HUES6 (cell line): ENCODE data around the gene ARHGDIB.

Experiments used
- H3K27ac ChIP-seq: 2 replicates; pipeline ENCODE4 v1.7.0; 2013; ENCODE audit warnings: low read depth, mild to moderate bottlenecking, low read length, inconsistent platforms
- H3K27me3 ChIP-seq: 2 replicates; pipeline ENCODE4 v1.6.1; 2013; ENCODE audit warnings: low read length; ENCODE audit not compliant: control insufficient read depth, insufficient read depth
- H3K36me3 ChIP-seq: 2 replicates; pipeline ENCODE4 v1.6.1; 2013; ENCODE audit warnings: low read length; ENCODE audit not compliant: control insufficient read depth, insufficient read depth
- H3K4me1 ChIP-seq: 2 replicates; pipeline ENCODE4 v1.6.1; 2013; ENCODE audit warnings: low read length; ENCODE audit not compliant: control insufficient read depth, insufficient read depth
- H3K4me3 ChIP-seq: 2 replicates; pipeline ENCODE4 v1.5.1; 2013; ENCODE audit warnings: low read depth, low read length
- H3K9ac ChIP-seq: one replicate; pipeline ENCODE4 v1.6.1; 2013; ENCODE audit warnings: mild to moderate bottlenecking, low read length
- H3K9me3 ChIP-seq: 2 replicates; pipeline ENCODE4 v1.6.1; 2013; ENCODE audit warnings: low read depth, low read length; ENCODE audit not compliant: control insufficient read depth, insufficient read depth

Gene ARHGDIB

GRCh38 chr12:14928931-14929330 is 32.5 kb downstream of the ARHGDIB start:
- Histone ChIP-seq H3K27ac (no peak overlapping the region), H3K9ac (no peak overlapping the region), H3K9me3 (no peaks in the 10 kb centered on the region), H3K4me1 (peaks cover 10% of the 10 kb centered on the region), H3K36me3 (no peaks in the 10 kb centered on the region), H3K4me3 (no peak overlapping the region), H3K27me3 (no peaks in the 10 kb centered on the region)

GRCh38 chr12:14927267-14927666 is 34.1 kb downstream of the ARHGDIB start:
- Histone ChIP-seq H3K36me3 (no peaks in the 10 kb centered on the region), H3K9ac (no peak overlapping the region), H3K27ac (no peak overlapping the region), H3K9me3 (no peaks in the 10 kb centered on the region), H3K27me3 (no peaks in the 10 kb centered on the region), H3K4me3 (no peak overlapping the region), H3K4me1 (peaks cover 10% of the 10 kb centered on the region)

GRCh38 chr12:14924541-14924940 is 36.9 kb downstream of the ARHGDIB start:
- peaks cover 10% of the 10 kb centered on the region for H3K4me1 ChIP-seq
- H3K27me3 ChIP-seq = no peaks in the 10 kb centered on the region
- H3K9me3 ChIP-seq = no peaks in the 10 kb centered on the region
- H3K9ac ChIP-seq = no peak overlapping the region
- H3K27ac ChIP-seq = no peak overlapping the region
- H3K4me3 ChIP-seq = no peak overlapping the region
- no peaks in the 10 kb centered on the region for H3K36me3 ChIP-seq

- Histone ChIP-seq H3K27ac (no peak overlapping the region), H3K4me1 (peaks cover 4% of the 10 kb centered on the region), H3K4me3 (no peak overlapping the region), H3K36me3 (no peaks in the 10 kb centered on the region), H3K9me3 (no peaks in the 10 kb centered on the region), H3K27me3 (no peaks in the 10 kb centered on the region), H3K9ac (no peak overlapping the region)
Observed at GRCh38 chr12:14923944-14924343, 37.5 kb downstream of the ARHGDIB start.

- Histone ChIP-seq H3K4me1 (no peaks in the 10 kb centered on the region), H3K27ac (no peak overlapping the region), H3K36me3 (no peaks in the 10 kb centered on the region), H3K9ac (no peak overlapping the region), H3K27me3 (no peaks in the 10 kb centered on the region), H3K9me3 (no peaks in the 10 kb centered on the region), H3K4me3 (no peak overlapping the region)
Observed at GRCh38 chr12:14921218-14921617, 40.2 kb downstream of the ARHGDIB start.

- H3K27me3 ChIP-seq = no peaks in the 10 kb centered on the region
- H3K27ac ChIP-seq = no peak overlapping the region
- no peaks in the 10 kb centered on the region for H3K9me3 ChIP-seq
- H3K9ac ChIP-seq = no peak overlapping the region
- H3K36me3 ChIP-seq = no peaks in the 10 kb centered on the region
- no peaks in the 10 kb centered on the region for H3K4me1 ChIP-seq
- no peak overlapping the region for H3K4me3 ChIP-seq
Observed at GRCh38 chr12:14920475-14921126, 40.8 kb downstream of the ARHGDIB start.

GRCh38 chr12:14919455-14919854 is 41.9 kb downstream of the ARHGDIB start:
- no peaks in the 10 kb centered on the region for H3K27me3 ChIP-seq
- no peak overlapping the region for H3K27ac ChIP-seq
- H3K9me3 ChIP-seq = no peaks in the 10 kb centered on the region
- H3K36me3 ChIP-seq = no peaks in the 10 kb centered on the region
- H3K9ac ChIP-seq = no peak overlapping the region
- H3K4me3 ChIP-seq = no peak overlapping the region
- H3K4me1 ChIP-seq = no peaks in the 10 kb centered on the region

- H3K36me3 ChIP-seq = no peaks in the 10 kb centered on the region
- no peak overlapping the region for H3K9ac ChIP-seq
- H3K4me3 ChIP-seq = no peak overlapping the region
- H3K27ac ChIP-seq = no peak overlapping the region
- H3K4me1 ChIP-seq = no peaks in the 10 kb centered on the region; the same call in 1 of the 2 replicates
- H3K27me3 ChIP-seq = no peaks in the 10 kb centered on the region
- no peaks in the 10 kb centered on the region for H3K9me3 ChIP-seq
Observed at GRCh38 chr12:14915736-14916135, 45.7 kb downstream of the ARHGDIB start.

GRCh38 chr12:14913381-14913781 is 48.0 kb downstream of the ARHGDIB start:
- Histone ChIP-seq H3K4me1 (no peaks in the 10 kb centered on the region; the same call in 1 of the 2 replicates), H3K27ac (no peak overlapping the region), H3K4me3 (no peak overlapping the region), H3K9me3 (no peaks in the 10 kb centered on the region), H3K9ac (no peak overlapping the region), H3K36me3 (no peaks in the 10 kb centered on the region), H3K27me3 (no peaks in the 10 kb centered on the region)

- no peaks in the 10 kb centered on the region for H3K9me3 ChIP-seq
- H3K27me3 ChIP-seq = no peaks in the 10 kb centered on the region
- no peaks in the 10 kb centered on the region; the same call in 1 of the 2 replicates for H3K4me1 ChIP-seq
- H3K4me3 ChIP-seq = no peak overlapping the region
- no peak overlapping the region for H3K9ac ChIP-seq
- no peak overlapping the region for H3K27ac ChIP-seq
- H3K36me3 ChIP-seq = no peaks in the 10 kb centered on the region
Observed at GRCh38 chr12:14911131-14911530, 50.3 kb downstream of the ARHGDIB start.

GRCh38 chr12:14910090-14910915 is 51.1 kb downstream of the ARHGDIB start:
- Histone ChIP-seq H3K36me3 (no peaks in the 10 kb centered on the region), H3K9ac (no peak overlapping the region), H3K4me3 (no peak overlapping the region), H3K9me3 (no peaks in the 10 kb centered on the region), H3K27me3 (no peaks in the 10 kb centered on the region), H3K27ac (no peak overlapping the region), H3K4me1 (no peaks in the 10 kb centered on the region; the same call in 1 of the 2 replicates)
